GM19023 (cell line): ENCODE data around the gene ARFGAP1.

ENCODE experiments used
- ATAC-seq: cut with Tn5 transposase; IDR thresholded peaks from one replicate; pipeline ENCODE4 v1.9.1; 2021; ENCODE audit warnings: mild to moderate bottlenecking, moderate library complexity; ENCODE audit not compliant: unreplicated experiment

The ARFGAP1 gene

DNA sequence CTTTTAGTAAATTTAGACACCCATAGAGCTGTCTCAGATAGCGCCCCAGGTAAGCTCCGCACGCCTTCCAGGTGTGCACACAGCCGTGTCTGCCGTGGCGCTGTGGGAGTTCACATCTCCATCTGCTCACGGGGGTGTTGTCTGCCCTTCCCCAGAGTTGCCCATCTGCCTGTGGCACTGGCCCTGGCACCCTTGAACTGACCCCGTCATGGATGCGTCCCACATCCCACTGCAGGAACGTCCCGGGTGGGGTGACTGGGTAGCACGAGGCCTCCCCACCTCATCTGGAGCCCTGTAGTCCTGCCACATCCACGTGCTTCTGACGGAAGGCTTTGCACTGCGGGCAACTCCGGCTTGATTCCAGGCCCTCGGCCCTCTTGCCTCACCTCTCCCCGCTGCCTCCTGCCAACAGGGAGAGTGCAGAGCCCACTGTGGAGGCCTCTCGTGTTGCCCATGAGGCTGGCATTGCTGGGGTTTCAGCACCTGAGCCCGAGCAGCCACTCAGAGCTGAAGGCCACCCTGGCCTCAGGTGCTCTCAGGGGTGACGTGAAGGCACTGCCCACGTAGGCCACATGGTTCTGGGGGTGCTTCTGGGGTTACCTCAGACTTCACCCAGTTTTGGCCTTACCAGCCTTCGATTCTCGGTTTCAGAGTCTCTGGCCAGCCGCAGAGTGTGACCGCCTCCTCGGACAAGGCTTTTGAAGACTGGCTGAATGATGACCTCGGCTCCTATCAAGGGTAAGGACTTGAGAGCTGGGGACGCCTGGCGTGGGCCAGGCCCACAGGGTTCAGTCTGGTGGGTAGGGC lies 5.1 kb downstream of the ARFGAP1 start:
- no peak for ATAC-seq

- no peak for ATAC-seq
Measured at GRCh38 chr20:63278661-63279060, 6.0 kb downstream of the ARFGAP1 start.

DNA sequence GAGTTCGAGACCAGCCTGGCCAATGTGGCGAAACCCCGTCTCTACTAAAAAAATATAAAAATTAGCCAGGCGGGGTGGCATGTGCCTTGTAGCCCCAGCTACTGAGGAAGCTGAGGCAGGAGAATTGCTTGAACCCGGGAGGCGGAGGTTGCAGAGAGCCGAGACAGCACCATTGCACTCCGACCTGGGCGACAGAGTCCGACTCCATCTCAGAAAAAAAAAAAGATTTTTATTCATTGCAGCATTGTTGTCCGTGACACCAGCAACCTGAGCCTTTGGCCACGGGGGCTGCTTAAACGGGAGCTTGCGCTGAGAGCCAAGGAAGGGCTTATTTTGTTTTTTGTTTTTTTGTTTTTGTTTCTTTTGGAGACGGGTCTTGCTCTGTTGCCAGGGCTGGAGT lies 7.3 kb downstream of the ARFGAP1 start:
- no peak for ATAC-seq

DNA sequence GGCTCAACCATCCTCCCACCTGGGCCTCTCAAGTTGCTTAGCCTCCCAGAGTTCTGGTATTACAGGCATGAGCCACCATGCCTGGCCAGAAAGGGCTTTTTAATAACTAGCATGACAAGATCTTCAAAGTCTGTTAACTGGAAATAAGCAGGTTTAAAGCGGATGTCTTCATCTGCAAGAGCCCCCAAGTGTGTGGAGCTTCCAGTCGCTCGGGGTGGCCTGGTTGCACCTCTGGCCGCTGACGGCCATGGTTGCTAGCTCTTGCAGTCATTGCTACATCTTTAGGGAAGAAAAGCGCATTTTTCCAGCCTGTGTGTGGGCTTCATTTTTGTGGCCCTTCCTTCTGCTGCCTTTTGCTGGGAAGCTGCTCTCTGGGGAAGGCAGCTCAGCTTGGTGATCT lies 7.8 kb downstream of the ARFGAP1 start:
- no peak for ATAC-seq

DNA sequence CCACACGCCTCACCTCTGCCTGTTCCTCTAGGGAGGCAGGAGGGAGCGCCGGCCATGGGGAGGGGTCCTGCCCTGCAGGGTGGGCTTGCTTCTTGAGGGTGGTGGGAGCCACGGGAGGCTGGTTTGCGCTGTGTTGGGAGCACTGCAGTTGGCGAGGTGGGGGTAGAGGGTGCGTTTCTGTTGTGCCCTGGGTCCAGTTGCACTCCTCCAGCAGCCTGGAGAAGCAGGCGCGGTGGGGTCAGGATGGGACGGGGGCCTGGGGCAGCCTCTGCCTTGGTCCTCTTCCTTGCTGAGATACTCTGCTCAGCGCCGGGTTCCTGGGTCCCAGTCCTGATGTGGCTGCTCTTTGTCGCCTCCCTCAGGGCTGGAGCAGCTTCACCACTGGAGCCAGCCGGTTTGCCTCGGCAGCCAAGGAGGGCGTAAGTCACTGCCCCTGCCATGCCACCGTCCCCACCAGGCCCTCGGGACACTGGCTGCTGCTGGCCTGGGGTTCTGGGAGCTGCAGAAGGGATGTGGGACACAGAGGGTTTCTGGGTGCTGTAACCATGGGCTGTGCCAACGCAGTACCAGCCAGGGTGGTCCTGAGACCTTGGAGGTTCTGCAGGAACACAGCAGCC lies 8.4 kb downstream of the ARFGAP1 start:
- ATAC-seq, result no peak

DNA sequence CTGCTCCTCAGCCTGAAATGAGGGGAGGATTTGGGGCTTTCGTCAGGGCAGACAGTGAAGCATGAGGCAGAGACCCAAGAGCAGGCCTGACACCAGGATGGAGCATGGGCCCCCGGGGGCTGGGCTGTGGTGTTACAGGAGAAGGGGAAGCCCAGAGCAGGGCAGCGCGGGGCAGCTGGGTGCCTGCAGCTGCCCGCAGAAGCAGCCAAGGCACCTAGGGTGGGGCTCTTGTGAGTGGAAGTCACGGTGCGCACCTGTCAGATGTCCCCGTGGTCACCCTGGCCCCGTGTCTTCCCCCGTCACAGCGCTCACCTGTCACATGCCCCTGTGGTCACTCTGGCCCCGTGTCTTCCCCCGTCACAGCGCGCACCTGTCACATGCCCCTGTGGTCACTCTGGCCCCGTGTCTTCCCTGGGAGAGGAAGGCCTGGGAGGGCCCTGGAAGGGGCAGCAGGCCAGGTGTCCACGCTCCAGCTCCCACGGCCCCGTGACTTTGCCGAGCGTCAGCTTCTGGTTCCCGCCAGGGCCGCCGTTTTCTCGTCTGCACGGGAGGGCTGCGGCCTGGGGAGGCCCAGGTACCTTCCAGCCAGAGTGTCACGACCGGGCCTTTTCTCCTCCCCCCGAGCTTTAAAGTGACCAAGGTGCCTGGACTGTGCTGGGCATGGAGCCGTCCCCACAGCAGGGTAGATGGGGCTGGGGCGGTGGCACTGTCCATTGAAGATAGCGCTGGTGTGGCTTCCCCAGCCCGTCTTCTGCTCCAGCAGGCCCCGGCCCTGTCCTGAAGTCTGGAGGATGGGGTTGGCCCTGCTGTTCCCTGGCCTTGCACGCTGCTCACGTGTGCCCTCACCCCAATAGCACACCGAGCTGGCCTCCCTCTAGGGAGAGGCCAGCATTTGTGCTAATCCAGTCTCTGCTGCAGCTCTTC lies 9.4 kb downstream of the ARFGAP1 start:
- no peak for ATAC-seq

DNA sequence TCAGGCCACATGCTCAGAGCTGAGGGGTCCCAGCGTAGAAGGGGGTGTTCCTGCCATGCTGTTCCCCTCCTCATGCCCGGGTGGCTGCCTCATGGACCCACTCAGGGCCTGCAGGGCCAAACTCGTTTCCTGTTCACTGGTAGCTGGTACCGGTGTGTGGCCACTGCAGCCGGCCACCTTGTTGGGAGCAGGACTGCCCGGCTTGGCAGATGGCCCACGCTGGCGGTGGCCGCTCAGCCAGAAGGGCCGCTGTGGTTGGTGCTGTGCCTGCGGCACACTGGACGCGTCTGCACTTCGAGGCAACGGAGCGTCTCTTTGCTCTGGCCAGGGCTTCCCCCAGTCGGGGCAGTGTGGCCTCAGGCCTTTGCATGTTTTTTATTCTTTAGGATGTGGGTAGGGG lies 10.3 kb downstream of the ARFGAP1 start:
- no peak for ATAC-seq

GRCh38 chr20:63283397-63284082 lies 10.9 kb downstream of the ARFGAP1 start:
- ATAC-seq, result no peak

DNA sequence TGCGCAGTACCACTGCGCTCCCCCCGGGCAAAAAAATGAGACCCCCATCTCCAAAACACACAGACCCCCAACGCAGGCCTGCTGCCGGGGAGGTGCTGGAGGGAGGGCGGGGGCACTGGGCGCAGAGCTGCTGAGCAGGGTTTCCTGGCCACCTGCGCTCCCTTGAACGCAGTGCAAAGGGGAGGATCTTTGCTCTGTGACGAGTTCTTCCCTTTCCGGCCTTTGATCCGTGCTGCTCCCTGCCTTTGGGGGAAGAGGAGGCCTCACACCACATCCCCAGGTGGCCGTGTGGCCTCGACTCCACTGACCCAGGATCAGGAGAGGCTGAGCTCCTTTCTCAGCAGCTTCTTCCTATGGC lies 11.4 kb downstream of the ARFGAP1 start:
- ATAC-seq, result no peak

DNA sequence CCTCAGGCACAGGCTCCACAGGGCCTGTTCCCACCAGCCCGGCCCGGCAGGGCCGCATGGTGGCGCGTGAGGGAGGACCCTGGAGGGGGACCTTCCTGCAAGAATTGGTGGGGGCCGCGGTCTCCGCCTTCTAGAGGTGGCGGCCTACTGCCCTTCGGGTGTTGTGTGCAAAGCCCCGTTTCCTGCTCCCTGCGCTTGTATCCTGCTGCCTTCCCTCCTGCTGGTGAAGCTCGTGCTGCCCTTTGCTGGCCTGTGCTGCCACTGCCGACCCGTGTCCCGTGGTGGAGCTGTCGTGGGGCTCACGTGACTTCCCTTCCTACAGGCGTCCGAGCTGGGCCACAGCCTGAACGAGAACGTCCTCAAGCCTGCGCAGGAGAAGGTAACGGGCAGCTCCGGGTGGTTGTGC lies 11.9 kb downstream of the ARFGAP1 start:
- ATAC-seq, result no peak

- ATAC-seq, result no peak
Measured at GRCh38 chr20:63284981-63285524, 12.4 kb downstream of the ARFGAP1 start.

DNA sequence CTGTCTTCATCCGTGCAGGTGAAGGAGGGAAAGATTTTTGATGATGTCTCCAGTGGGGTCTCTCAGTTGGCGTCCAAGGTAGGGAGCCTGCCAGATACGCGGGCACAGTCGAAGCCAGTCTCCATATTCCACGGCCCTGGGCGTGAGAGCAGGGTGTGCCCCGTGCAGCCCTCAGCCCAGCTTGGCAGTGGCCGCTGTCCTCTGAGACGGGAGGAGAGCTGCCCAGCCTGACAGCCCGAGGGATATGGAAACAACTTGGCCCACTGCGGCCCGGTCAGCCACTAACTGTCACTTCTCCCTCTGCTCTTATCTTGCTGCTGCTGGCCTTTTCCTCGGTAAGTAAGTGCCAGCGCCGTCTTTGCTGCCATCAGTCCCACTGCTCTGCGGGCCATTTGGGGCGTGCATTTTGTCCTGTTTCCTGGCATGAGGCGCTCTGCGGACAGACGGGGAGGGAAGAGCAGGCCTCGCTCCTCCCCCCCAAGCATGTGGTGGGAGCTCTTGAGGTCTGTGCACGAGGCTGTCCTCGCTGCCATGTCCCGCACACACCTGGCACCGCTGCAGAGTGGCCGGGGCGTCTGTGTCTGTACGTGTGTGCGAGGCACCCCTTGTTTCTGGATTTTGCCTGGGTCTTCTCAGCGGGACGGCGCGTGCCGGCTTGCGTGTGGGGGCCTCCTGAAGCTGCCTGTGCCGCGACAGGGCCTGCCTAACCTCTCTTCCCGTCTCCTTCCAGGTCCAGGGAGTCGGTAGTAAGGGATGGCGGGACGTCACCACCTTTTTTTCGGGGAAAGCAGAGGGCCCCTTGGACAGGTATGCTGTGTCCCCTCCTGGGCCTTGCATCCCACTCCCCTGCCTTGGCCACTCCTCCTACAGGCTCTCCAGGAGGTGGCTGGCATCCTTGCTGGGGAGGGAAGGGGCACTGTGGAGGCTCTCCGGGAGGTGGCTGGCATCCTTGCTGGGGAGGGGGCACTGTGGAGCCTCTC lies 13.3 kb downstream of the ARFGAP1 start:
- ATAC-seq, result no peak

DNA sequence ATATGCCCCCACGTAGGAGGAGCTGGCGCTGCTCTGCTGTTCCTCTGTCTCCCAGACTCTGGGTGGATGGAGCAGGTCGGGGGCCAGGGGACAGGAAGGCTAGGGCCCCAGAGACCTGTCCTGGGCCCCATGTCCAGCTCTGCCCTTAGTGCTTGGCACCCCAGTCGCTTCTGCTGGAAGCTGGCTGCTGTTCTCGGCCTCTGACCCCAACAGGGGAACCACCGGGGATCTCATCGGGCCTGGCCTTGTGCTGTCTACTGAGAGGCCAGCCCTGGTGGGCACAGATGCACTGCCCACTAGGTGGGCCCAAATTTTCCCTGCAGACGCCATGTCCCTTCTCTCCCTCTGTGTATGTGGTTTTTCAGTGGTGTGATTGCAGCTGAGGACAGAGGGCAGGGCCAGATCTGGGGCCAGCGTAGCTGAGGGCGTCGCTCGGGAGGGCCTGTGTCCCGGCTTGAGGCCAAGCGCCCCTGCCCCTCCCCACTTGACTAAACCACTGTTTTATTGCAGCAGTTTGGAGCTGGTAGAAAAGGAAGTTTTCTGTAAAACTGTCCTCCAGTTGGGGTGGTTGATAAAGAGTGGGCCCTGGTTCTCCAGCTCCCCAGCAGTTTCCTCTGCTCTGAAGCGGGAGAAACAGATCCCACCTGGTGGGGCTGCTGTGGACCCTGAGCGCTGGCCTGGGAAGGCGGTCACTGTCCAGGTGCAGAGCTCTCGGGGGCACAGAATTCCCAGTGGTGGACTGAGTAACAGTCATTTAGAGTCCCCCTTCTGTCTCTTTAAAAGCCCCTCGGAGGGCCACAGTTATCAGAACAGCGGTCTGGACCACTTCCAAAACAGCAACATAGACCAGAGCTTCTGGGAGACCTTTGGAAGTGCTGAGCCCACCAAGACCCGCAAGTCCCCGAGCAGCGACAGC lies 14.4 kb downstream of the ARFGAP1 start:
- no peak for ATAC-seq

DNA sequence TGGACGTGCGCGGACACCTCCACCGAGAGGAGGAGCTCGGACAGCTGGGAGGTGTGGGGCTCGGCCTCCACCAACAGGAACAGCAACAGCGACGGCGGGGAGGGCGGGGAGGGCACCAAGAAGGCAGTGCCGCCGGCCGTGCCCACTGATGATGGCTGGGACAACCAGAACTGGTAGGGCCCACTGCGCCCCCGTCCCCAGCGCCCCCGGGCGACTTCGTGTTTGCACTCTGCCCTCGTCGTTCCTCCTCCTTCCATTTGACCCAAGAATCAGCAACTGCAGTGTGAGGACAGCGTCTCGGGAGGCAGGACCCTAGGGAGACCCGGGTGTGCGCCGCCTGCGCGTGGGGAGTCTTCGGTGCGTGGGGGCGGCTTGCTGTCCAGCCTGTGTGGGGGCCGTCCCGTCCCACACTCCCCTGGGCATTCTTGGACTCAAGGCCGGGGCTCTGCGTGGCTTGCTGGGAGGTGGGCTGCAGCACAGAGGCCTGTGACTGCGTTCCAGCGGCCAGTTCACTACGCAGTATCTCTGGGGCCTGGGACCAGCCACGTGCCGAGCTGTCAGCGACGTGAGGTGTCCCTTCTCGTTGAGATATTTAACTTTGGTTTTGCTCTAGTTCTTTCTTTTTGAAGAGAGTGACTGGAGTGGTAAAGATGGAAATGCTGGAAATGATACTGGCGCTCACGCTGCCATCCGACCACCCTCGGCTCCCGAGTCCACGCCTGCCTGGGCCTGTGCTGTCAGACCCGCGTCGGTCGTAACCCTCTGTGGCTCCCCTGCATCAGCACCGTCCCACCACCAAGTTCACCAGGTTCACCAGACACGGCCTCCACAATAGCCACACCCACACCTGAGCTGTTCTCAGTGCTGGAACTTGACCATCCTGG lies 15.3 kb downstream of the ARFGAP1 start:
- ATAC-seq, result no peak

DNA sequence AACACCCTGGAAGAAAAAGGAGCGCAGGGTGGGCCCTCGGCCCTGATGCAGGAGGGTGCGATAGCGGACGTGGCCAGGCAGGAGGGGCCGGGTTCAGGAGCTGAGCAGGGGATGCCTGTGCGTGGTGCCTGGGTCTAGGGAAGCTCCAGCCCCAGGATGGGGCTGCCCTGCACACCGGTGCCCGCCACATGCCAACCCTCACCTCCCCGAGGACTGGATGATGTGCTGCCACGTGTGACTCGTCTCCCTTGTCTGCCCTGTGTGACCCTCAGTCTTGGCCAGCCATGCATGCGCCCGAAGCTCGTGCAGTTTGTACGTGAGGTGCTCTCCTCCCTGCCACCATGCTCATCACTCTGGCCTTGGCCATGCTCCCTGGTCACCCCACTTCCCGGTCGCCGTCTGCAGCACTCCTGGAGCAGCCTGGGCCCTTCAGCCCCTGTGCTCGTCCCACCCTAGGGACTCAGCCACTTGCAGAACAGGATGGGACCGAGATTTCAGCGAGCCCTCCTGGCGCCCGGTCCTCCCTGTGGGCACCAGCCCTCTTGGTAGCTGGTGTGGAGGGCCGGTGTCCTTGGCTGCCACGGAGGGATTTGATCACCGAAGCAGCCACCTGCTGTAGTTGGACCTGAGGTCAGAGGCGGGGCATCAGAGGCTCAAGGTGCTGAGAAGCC lies 16.1 kb downstream of the ARFGAP1 start:
- ATAC-seq, result no peak

DNA sequence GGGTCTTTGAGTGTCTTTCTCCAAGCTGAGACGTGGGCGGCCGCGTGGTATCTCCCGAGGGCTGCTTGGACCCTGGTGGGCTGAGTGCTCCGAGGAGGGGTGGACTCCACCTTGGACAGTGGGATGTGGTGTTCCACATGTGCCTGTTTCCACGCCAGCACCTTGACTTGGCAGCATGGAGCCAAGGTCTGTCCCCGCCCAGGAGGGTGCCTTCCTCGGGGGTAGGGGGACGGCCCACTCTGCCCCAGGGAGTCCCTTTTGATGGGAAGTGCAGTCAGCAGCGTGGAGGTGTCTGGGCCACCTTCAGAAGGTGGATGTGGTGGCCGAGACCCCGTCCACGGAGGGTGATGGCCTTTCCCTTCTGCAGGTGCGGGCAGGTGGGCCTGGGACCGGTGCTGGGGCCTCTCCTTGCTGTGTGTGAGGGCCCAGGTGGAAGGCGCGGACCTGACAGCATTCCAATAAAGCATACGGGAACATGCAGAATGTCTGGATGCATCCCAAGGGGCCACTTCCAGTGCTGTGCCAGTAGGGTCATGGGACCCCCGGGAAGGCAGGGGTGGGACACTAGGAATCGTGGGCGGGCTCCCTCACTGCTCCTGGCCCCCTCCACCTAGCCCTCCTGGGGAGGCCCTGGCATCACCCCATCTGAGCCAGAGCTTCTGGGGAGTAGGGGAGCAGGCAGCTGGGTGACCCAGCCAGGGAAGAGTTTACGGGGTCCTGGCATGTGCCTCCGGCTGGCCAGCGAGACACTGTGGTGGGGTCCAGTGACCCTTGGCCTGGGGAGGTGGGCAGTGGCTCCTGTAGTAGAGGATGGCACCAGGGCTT lies 16.9 kb downstream of the ARFGAP1 start:
- no peak for ATAC-seq
